ENCODE data around the gene ACADL. TPM values are rescaled to one million over a fixed set of nuclear protein-coding genes. Genes with fewer than 3 reads are reported as not detected.

The ACADL gene
- not detected in 2 replicates for total RNA-seq (2014; rRNA removed; shearing (Covaris generic))

DNA sequence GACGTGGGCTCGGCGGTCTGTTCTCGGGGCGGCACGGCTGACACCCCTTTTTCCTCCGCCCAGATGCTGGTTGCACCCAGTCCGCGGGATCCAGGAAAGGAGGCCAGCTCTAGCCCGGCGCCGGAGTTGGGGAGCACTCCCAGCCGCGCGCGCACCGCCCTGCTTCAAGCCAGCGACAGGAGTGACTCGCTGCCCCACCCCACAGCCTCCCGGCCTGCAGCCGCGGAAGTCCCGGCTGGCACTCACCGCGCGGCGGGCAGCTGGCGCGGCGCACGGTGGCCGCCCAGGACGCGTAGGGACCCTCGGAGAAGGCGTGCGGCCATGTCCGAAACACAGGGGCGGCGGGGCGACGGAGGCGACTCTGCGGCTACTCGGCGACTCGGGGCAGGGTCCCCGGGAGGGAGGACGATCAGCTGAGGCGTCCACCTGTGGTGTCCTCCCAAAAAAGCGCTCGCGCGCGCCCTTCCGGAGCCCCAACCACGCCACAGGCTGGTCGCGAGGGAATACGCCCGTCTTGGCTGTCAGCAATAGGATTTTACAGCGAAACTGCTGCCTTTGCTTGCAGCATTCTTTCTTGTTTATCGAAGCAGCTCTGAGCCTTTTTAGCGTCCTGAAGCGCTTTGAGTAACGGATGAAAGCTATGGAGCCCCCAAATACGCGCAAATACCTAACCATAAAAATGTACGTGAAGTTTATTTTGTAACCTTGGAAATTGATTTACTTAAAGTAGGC, at the start of gene ACADL:
Gene ACADL, minus strand, starts transcription at position 507 of the 732 bp plus-strand sequence. Its CDS starts 184 bp downstream, at position 323.
- H3K36me3 ChIP-seq (replicated peaks; ENCODE audit: control insufficient read depth, insufficient read depth, low read length) = no peaks in the 10 kb centered on the region
- H3K4me3 ChIP-seq (ENCODE audit: insufficient read depth, low read depth, low read length) = peak within 1 kb of the TSS; percentile 55
- DNase-seq = peak; percentile 83
- H3K27me3 ChIP-seq (ENCODE audit: control insufficient read depth, insufficient read depth, low read length) = peaks cover 32% of the 10 kb centered on the region

DNA sequence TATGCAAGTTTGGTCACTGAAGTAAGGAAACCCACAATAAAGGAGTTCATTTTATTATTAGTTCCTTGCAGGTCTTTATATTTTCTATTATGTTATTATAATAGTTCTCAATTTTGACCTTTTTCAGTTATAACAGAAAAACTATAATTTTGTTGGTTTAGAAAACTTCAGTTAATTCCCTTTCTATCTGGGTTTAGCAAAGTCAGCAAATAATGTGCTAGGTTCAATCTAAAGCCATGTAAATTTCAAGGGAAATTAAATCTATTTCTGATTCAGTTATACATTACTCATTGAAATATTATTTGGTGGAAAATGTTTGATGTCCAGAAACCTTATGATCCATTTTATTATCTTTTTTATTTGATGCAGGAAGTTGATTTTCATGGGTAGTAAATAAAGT, 46.1 kb upstream of the ACADL start:
- no peak for DNase-seq
- Histone ChIP-seq H3K4me3 (ENCODE audit: insufficient read depth, low read depth, low read length) (no peak overlapping the region), H3K36me3 (replicated peaks; ENCODE audit: control insufficient read depth, insufficient read depth, low read length) (no peaks in the 10 kb centered on the region)

GRCh38 chr2:210269148-210269547, 43.9 kb upstream of the ACADL start:
- peak; percentile 14 for DNase-seq
- Histone ChIP-seq H3K4me3 (ENCODE audit: insufficient read depth, low read depth, low read length) (no peak overlapping the region), H3K36me3 (replicated peaks; ENCODE audit: control insufficient read depth, insufficient read depth, low read length) (no peaks in the 10 kb centered on the region), H3K27me3 (ENCODE audit: control insufficient read depth, insufficient read depth, low read length) (no peaks in the 10 kb centered on the region)

More for the DNA sequence above, 46.1 kb upstream of the ACADL start:
- no peaks in the 10 kb centered on the region for H3K27me3 ChIP-seq (ENCODE audit: control insufficient read depth, insufficient read depth, low read length)

DNA sequence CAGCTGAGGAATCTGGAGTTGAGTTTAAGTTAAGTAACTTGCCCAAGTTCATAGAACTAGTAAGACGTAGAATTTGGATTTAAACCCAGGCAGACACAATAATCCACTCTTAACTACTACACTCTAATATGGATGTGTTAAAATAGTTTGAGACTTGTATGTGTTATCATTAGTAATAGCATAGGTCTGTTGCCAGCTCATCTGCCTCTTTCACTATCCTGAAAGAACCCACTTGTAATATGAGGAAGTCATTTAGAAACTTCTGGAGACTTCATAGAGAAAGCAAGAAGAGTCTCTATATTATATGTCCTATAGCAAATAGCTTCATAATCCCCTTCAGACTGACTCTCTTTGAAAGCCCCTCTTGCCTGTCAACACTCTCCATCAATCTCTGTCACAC, 43.0 kb upstream of the ACADL start:
- no peaks in the 10 kb centered on the region for H3K27me3 ChIP-seq (ENCODE audit: control insufficient read depth, insufficient read depth, low read length)
- H3K36me3 ChIP-seq (replicated peaks; ENCODE audit: control insufficient read depth, insufficient read depth, low read length) = no peaks in the 10 kb centered on the region
- no peak for DNase-seq
- no peak overlapping the region for H3K4me3 ChIP-seq (ENCODE audit: insufficient read depth, low read depth, low read length)

GRCh38 chr2:210267698-210268097, 42.5 kb upstream of the ACADL start:
- Histone ChIP-seq H3K27me3 (ENCODE audit: control insufficient read depth, insufficient read depth, low read length) (no peaks in the 10 kb centered on the region), H3K36me3 (replicated peaks; ENCODE audit: control insufficient read depth, insufficient read depth, low read length) (no peaks in the 10 kb centered on the region), H3K4me3 (ENCODE audit: insufficient read depth, low read depth, low read length) (no peak overlapping the region)
- DNase-seq = no peak

DNA sequence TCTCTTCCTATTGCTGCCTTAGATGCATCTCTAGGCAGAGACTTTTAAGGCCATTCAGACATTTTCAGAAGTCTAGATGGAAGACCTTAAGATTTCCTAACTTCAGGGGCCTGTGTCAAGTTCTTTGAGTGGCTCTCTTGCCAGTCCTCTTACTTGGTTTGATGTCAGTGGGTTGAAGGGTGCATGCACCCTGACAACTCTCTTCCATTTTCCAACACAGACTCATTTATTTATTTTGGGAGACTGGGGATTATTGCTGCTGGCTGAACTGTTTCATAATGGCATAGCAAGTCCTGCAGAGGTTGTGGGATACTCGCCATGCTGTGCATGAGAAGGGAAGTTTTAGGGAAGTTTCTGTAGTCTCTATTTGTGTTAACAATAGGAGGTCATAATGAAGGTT, 39.0 kb upstream of the ACADL start:
- H3K36me3 ChIP-seq (replicated peaks; ENCODE audit: control insufficient read depth, insufficient read depth, low read length) = no peaks in the 10 kb centered on the region
- no peak for DNase-seq
- no peaks in the 10 kb centered on the region for H3K27me3 ChIP-seq (ENCODE audit: control insufficient read depth, insufficient read depth, low read length)
- no peak overlapping the region for H3K4me3 ChIP-seq (ENCODE audit: insufficient read depth, low read depth, low read length)

DNA sequence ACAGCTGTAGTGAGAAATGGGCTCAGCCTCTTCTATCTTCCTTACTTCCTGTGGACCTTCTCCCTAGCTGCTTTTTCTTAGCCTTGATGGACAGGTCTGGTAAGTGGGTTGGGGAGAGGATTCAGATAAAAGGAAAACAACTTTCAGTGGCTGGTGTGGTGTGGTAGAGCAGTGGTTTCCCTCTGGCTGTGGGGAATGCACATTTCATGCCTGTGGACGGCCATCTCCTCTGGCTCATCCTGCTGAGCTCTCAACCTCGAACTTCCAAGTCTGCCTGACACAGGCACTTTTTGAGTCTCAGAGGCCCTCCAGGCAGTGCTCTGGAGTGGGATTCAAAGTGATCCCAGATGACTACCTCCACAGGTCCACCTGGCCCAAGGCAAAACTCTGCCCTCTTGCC, 38.6 kb upstream of the ACADL start:
- no peaks in the 10 kb centered on the region for H3K27me3 ChIP-seq (ENCODE audit: control insufficient read depth, insufficient read depth, low read length)
- no peaks in the 10 kb centered on the region for H3K36me3 ChIP-seq (replicated peaks; ENCODE audit: control insufficient read depth, insufficient read depth, low read length)
- DNase-seq = no peak
- no peak overlapping the region for H3K4me3 ChIP-seq (ENCODE audit: insufficient read depth, low read depth, low read length)

- Histone ChIP-seq H3K27me3 (ENCODE audit: control insufficient read depth, insufficient read depth, low read length) (no peaks in the 10 kb centered on the region), H3K36me3 (replicated peaks; ENCODE audit: control insufficient read depth, insufficient read depth, low read length) (no peaks in the 10 kb centered on the region), H3K4me3 (ENCODE audit: insufficient read depth, low read depth, low read length) (no peak overlapping the region)
- no peak for DNase-seq
Observed at GRCh38 chr2:210262036-210262435, 36.8 kb upstream of the ACADL start.

DNA sequence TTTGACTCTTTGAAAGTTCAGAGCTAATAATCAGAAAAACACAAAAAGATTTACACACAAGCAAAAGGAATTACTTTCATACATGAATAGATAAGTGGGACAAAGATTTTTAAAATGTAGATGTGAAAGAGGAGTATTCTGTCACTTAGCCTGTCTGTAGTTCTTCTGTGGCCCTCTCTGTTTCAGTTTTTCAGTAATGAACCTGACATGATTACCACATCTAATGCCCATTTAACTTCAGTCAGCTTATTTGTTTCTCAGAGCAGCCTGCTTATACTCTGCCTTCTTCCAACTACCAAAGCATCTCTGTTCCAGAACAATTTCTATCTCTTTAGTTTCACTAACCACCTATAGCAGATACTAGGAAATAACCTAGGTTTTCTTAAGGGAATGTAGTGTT, 34.4 kb upstream of the ACADL start:
- H3K27me3 ChIP-seq (ENCODE audit: control insufficient read depth, insufficient read depth, low read length) = no peaks in the 10 kb centered on the region
- DNase-seq = no peak
- H3K36me3 ChIP-seq (replicated peaks; ENCODE audit: control insufficient read depth, insufficient read depth, low read length) = no peaks in the 10 kb centered on the region
- H3K4me3 ChIP-seq (ENCODE audit: insufficient read depth, low read depth, low read length) = no peak overlapping the region

- H3K4me3 ChIP-seq (ENCODE audit: insufficient read depth, low read depth, low read length) = no peak overlapping the region
- peak; percentile 16 for DNase-seq
- H3K36me3 ChIP-seq (replicated peaks; ENCODE audit: control insufficient read depth, insufficient read depth, low read length) = no peaks in the 10 kb centered on the region
- no peaks in the 10 kb centered on the region for H3K27me3 ChIP-seq (ENCODE audit: control insufficient read depth, insufficient read depth, low read length)
Observed at GRCh38 chr2:210252699-210253606, 27.7 kb upstream of the ACADL start.

DNA sequence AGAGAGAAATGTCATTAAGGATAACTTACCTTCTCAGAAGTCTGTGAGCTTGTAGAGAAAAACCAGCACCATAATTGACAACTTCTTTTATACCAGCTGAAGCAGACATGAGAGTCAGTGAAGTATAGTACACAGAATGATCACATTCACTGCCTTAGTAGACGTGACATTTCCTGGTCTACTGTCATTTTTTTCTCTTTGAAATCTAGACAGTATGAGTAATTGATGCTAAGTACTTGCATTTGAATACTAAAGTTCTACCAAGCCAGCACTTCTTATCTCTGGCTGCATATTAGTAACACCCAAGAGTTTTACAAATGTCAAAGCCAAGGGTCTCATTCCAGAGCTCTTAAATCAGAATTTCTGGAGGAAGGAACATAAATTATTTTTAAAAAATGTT, 25.4 kb upstream of the ACADL start:
- H3K36me3 ChIP-seq (replicated peaks; ENCODE audit: control insufficient read depth, insufficient read depth, low read length) = no peaks in the 10 kb centered on the region
- no peak overlapping the region for H3K4me3 ChIP-seq (ENCODE audit: insufficient read depth, low read depth, low read length)
- no peak for DNase-seq
- H3K27me3 ChIP-seq (ENCODE audit: control insufficient read depth, insufficient read depth, low read length) = no peaks in the 10 kb centered on the region

DNA sequence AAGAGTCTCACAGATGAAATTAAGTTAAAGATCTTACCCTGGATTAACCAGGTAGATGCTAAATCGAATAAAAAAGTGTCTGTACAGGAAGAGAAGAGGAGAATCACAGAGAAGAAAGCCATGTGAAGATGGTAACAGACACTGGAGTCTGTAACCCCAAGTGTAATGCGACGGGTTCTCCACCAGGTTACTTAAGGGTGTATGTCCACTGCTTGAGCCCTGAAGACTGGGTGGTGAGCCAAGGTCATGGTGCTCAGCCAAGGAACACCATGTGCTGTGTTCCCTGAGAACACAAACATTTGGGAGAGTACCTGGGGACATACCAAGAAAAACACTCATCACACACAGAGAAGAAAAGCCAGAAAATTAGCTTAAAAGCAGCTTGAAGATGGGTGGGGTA, 8.2 kb upstream of the ACADL start:
- no peak overlapping the region for H3K4me3 ChIP-seq (ENCODE audit: insufficient read depth, low read depth, low read length)
- no peaks in the 10 kb centered on the region for H3K27me3 ChIP-seq (ENCODE audit: control insufficient read depth, insufficient read depth, low read length)
- H3K36me3 ChIP-seq (replicated peaks; ENCODE audit: control insufficient read depth, insufficient read depth, low read length) = no peaks in the 10 kb centered on the region
- no peak for DNase-seq

DNA sequence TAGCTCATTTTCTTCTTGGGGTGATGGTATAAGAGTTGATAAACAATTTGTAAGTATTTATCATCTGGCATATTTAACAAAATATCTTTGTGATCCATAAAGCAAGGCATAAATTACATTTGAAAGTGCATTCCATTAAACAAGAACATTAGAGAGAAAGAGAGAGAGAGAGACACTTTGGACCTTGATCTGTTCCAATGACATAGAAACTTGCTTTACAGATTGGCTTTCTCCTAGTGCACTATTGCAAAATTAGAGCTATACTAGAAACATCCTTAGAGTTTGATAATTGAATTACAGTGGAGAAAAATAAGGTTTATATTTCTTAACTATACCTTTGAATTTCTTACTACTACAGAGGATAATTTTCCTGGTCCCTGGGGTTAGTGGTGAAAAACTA, 5.7 kb upstream of the ACADL start:
- no peak for DNase-seq
- peaks cover 4% of the 10 kb centered on the region for H3K27me3 ChIP-seq (ENCODE audit: control insufficient read depth, insufficient read depth, low read length)
- no peak overlapping the region for H3K4me3 ChIP-seq (ENCODE audit: insufficient read depth, low read depth, low read length)
- H3K36me3 ChIP-seq (replicated peaks; ENCODE audit: control insufficient read depth, insufficient read depth, low read length) = no peaks in the 10 kb centered on the region

GRCh38 chr2:210230518-210230917, 5.3 kb upstream of the ACADL start:
- H3K27me3 ChIP-seq (ENCODE audit: control insufficient read depth, insufficient read depth, low read length) = peaks cover 9% of the 10 kb centered on the region
- DNase-seq = peak; percentile 16
- H3K4me3 ChIP-seq (ENCODE audit: insufficient read depth, low read depth, low read length) = no peak overlapping the region
- H3K36me3 ChIP-seq (replicated peaks; ENCODE audit: control insufficient read depth, insufficient read depth, low read length) = no peaks in the 10 kb centered on the region

- peaks cover 27% of the 10 kb centered on the region for H3K27me3 ChIP-seq (ENCODE audit: control insufficient read depth, insufficient read depth, low read length)
- no peak overlapping the region for H3K4me3 ChIP-seq (ENCODE audit: insufficient read depth, low read depth, low read length)
- DNase-seq = no peak
- no peaks in the 10 kb centered on the region for H3K36me3 ChIP-seq (replicated peaks; ENCODE audit: control insufficient read depth, insufficient read depth, low read length)
Observed at GRCh38 chr2:210228586-210228985, 3.3 kb upstream of the ACADL start.

Data from H7 (cell line).